ENCODE measurements around the gene SWSAP1. TPM values are rescaled to one million over a fixed set of nuclear protein-coding genes. Genes with fewer than 3 reads are reported as not detected.

SWSAP1 gene
- total RNA-seq, 1 donor from 2014 or later: 1.0 TPM

- Histone ChIP-seq H2AFZ (replicated peaks) (no peak overlapping the region), H3K79me2 (ENCODE audit: low read depth) (no peaks in the 10 kb centered on the region), H3K36me3 (no peaks in the 10 kb centered on the region), H4K20me1 (ENCODE audit: low read depth) (peaks cover 15% of the 10 kb centered on the region), H3K27ac (no peak overlapping the region), H3K4me3 (peak overlapping the region; percentile 51), H3K27me3 (peaks cover 23% of the 10 kb centered on the region), H3F3A (ENCODE audit: low read depth) (peaks cover 54% of the 10 kb centered on the region), H3K9me3 (ENCODE audit: low read depth) (no peaks in the 10 kb centered on the region), H3K4me1 (no peaks in the 10 kb centered on the region), H3K9ac (no peak overlapping the region), H3K4me2 (peak overlapping the region; percentile 75)
- Mint-ChIP-seq H3K27ac (no peak overlapping the region), H3K4me1 (peaks cover 23% of the 10 kb centered on the region), H3K9me3 (no peaks in the 10 kb centered on the region), H3K36me3 (no peaks in the 10 kb centered on the region), H3K4me3 (peak overlapping the region; percentile 77), H3K27me3 (ENCODE audit: insufficient read depth, low read depth) (peaks cover 33% of the 10 kb centered on the region)
- DNase-seq (ENCODE audit: low spot score): peak; percentile 41
- TF ChIP-seq EZH2 (IDR thresholded peaks at IDR 0.05): no peak
- no peak for TF ChIP-seq CTCF (IDR thresholded peaks at IDR 0.05)
- TF ChIP-seq EZH2phosphoT487 (IDR thresholded peaks at IDR 0.05): no peak
Observed at GRCh38 chr19:11383706-11384048, 9.2 kb downstream of the SWSAP1 start.

GRCh38 chr19:11384778-11385129, 10.3 kb downstream of the SWSAP1 start:
- no peaks in the 10 kb centered on the region for H3K36me3 Mint-ChIP-seq
- no peak overlapping the region for H3K9ac ChIP-seq
- peak overlapping the region; percentile 77 for H3K4me3 Mint-ChIP-seq
- peaks cover 22% of the 10 kb centered on the region for H3K4me1 Mint-ChIP-seq
- no peak overlapping the region for H3K27ac ChIP-seq
- no peaks in the 10 kb centered on the region for H3K9me3 ChIP-seq (ENCODE audit: low read depth)
- no peaks in the 10 kb centered on the region for H3K36me3 ChIP-seq
- no peak overlapping the region for H2AFZ ChIP-seq (replicated peaks)
- H3K27me3 ChIP-seq: peaks cover 23% of the 10 kb centered on the region
- H4K20me1 ChIP-seq (ENCODE audit: low read depth): peaks cover 15% of the 10 kb centered on the region
- peaks cover 49% of the 10 kb centered on the region for H3F3A ChIP-seq (ENCODE audit: low read depth)
- peaks cover 33% of the 10 kb centered on the region for H3K27me3 Mint-ChIP-seq (ENCODE audit: insufficient read depth, low read depth)
- H3K79me2 ChIP-seq (ENCODE audit: low read depth): no peaks in the 10 kb centered on the region
- H3K9me3 Mint-ChIP-seq: no peaks in the 10 kb centered on the region
- no peaks in the 10 kb centered on the region for H3K4me1 ChIP-seq
- no peak overlapping the region for H3K27ac Mint-ChIP-seq
- H3K4me3 ChIP-seq: no peak overlapping the region
- TF ChIP-seq EZH2 (IDR thresholded peaks at IDR 0.05): no peak
- no peak for TF ChIP-seq EZH2phosphoT487 (IDR thresholded peaks at IDR 0.05)
- no peak for TF ChIP-seq CTCF (IDR thresholded peaks at IDR 0.05)
- H3K4me2 ChIP-seq: peak overlapping the region; percentile 75
- no peak for DNase-seq (ENCODE audit: low spot score)

GRCh38 chr19:11387162-11388034, 12.9 kb downstream of the SWSAP1 start:
- Histone ChIP-seq H3K79me2 (ENCODE audit: low read depth) (no peaks in the 10 kb centered on the region), H3K9ac (no peak overlapping the region), H3K4me2 (no peak overlapping the region), H2AFZ (replicated peaks) (no peak overlapping the region), H3K4me3 (no peak overlapping the region), H3F3A (ENCODE audit: low read depth) (peaks cover 25% of the 10 kb centered on the region), H3K4me1 (no peaks in the 10 kb centered on the region), H3K9me3 (ENCODE audit: low read depth) (no peaks in the 10 kb centered on the region), H4K20me1 (ENCODE audit: low read depth) (peaks cover 9% of the 10 kb centered on the region), H3K36me3 (no peaks in the 10 kb centered on the region), H3K27ac (no peak overlapping the region), H3K27me3 (peaks cover 17% of the 10 kb centered on the region)
- TF ChIP-seq EZH2phosphoT487 (IDR thresholded peaks at IDR 0.05) (no peak), CTCF (IDR thresholded peaks at IDR 0.05) (no peak), EZH2 (IDR thresholded peaks at IDR 0.05) (no peak)
- Mint-ChIP-seq H3K36me3 (no peaks in the 10 kb centered on the region), H3K4me1 (peaks cover 9% of the 10 kb centered on the region), H3K4me3 (no peak overlapping the region), H3K9me3 (no peaks in the 10 kb centered on the region), H3K27ac (no peak overlapping the region), H3K27me3 (ENCODE audit: insufficient read depth, low read depth) (peaks cover 22% of the 10 kb centered on the region)
- DNase-seq (ENCODE audit: low spot score): no peak
